A673 (cell line): ENCODE results near the gene SPATA25.

Source experiments
- EZH2 ChIP-seq: fragments of 200-600 bp; sonication (generic); IDR thresholded peaks from 2 replicates; pipeline ENCODE4 v1.6.1; 2017; ENCODE audit warnings: borderline replicate concordance, low read depth, mild to moderate bottlenecking, mixed read lengths, antibody characterized with exemption, low read length; ENCODE audit not compliant: poor library complexity, severe bottlenecking
- TF ChIP-seq, protein P1 (sequence below): fragments of 300-800, 200-600 bp; sonication (generic); conservative IDR thresholded peaks from 2 replicates; pipeline ENCODE4 v1.5.1; 2017; ENCODE audit warnings: low read depth, mild to moderate bottlenecking, antibody characterized with exemption, low read length, moderate library complexity, mixed read lengths

DNA sequence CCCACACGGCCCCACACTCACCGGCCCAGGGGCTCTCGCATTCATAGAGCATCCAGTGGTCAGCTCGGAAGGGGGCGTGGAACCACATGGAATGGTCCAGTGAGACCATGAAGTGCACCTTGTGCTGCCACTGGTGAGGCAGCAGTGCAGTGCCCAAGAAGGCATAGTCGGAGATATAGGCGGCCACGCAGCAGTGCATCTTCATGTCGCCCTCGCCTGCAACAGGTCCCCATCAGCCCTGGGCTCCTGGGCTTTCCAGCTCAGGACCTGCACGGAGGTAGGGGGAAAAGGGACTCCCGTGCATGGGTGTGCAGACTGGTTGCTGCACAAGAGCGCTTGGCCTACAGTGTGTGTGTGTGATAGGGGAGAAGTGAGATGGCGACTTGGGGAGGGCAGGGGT, 43.9 kb downstream of the SPATA25 start:
- TF ChIP-seq, protein P1, sequence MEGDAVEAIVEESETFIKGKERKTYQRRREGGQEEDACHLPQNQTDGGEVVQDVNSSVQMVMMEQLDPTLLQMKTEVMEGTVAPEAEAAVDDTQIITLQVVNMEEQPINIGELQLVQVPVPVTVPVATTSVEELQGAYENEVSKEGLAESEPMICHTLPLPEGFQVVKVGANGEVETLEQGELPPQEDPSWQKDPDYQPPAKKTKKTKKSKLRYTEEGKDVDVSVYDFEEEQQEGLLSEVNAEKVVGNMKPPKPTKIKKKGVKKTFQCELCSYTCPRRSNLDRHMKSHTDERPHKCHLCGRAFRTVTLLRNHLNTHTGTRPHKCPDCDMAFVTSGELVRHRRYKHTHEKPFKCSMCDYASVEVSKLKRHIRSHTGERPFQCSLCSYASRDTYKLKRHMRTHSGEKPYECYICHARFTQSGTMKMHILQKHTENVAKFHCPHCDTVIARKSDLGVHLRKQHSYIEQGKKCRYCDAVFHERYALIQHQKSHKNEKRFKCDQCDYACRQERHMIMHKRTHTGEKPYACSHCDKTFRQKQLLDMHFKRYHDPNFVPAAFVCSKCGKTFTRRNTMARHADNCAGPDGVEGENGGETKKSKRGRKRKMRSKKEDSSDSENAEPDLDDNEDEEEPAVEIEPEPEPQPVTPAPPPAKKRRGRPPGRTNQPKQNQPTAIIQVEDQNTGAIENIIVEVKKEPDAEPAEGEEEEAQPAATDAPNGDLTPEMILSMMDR = no peak
- TF ChIP-seq EZH2 = no peak
